ENCODE measurements around the gene TULP4.
A peak's percentile ranks its signal among the peaks of the same experiment; 100 is the strongest.
"Not testable (repeated sequence)": the region's sequence is repeated elsewhere in the genome, so short reads cannot be mapped to it uniquely, and the experiment has no call there.

The TULP4 gene

DNA sequence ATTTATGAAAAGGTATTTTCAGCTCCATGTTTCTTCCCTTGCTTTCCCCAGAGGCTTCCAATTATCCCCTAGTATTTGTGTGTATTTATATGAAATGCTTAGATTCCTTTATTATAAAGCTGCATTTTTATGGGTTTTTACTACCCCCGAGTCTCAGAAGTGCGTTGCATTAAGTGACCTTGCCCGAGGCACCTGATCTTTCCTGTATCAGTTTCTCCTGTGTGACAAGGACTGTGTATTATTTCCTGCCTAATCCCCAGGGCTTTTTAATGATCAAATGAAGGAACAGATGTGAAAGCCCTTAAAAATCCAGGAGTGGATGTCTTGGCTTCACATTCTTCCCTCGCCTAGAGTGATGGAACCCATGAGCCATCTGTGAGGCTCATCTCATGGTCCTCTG is 118.8 kb downstream of the TULP4 start:
- no peak for DNase-seq

DNA sequence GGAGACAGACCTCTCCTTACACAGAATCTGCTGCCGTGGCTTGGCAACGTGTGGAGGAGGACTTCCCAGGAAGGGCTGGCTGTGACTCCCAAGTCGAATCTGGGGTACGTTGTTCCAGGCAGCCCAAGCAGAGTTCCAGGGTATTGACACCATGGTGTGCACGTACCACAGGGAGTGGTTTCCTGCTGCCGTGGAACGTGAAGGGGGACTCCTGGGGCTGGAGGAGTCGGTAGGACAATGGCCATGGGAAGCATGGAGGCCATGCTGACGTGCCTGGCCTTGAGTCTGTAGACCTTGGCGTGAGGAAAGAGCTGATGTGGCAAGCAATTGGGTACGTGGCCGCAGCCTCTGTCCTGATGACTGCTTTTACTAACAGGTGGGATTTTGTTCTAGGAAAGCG is 119.3 kb downstream of the TULP4 start:
- no peak for DNase-seq

DNA sequence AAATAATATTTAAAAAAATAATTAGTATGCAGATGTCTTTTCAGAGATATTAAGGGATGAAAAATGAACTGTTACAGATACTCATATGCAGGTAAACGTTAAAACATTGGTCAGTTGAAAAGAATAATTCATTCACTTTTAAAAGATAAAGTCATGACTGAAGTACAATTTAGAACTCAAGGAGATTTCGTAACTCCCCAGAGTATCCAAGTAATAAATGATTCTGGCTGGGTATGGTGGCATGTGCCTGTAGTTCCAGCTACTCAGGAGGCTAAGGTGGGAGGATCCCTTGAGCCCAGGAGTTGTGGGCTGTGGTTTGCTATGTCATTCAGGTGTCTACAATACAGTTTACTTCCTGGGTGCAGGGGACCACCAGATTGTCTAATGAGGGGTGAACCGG is 125.3 kb downstream of the TULP4 start:
- no peak for DNase-seq

DNA sequence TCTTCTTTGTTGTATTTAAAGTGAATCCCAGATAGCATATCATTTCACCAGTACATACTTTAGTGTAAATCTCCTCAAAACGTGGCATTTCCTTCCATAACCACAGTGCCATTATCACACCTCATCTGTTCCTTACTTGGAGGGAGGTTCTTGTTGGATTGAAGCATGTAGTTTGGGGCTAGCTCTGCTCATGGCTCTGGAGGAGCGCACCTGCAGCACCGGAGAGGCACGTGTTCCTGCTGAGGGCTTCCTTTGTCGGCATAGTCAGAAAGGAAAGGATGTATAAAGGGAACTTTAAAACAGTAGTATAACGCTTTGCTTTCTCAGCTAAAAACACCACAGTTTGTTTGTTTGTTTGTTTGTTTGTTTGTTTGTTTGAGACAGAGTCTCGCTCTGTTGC is 126.0 kb downstream of the TULP4 start:
- no peak for DNase-seq

DNA sequence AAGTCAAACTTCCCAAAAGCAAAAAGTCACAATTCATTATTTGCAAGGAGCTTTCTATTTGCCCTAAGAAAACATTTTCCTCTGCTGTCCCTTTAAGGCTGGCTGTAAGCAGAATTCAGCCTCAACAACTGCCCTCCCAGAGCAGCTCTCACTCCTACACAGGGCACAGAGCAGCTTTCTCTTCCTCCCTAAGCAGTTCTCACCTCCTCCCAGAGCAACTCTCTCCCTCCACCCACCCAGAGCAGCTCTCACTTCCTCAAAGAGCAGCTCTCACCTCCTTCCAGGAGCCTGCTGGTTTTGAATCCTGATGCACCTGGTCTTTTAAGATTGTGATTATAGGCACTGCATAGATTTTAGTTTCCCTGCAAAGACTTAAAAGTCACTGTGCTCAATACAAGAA is 127.0 kb downstream of the TULP4 start:
- no peak for DNase-seq

DNA sequence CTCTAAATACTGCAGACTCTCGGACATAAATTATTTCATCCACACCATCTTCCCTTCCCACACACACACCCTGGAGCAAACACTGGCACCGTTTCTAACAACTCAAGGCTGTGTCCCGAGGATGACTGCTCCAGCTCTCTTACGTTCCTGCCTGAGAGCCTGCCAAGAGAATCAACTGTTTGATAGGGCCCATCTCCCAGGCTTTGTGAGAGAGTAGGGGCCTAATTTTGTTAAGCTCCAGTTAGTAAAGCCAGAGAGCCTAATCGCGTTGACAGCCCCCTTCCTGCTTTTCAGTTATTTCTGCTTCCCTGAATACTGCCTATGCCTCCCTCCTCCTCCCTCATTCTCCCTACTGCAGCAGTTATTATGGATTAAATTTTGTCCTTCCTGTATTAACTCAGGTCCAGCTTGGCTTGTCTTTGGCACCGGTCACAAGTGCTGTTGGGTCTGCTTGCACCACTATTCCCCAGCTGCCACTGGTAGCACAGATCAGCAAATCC is 129.5 kb downstream of the TULP4 start:
- DNase-seq, result no peak

DNA sequence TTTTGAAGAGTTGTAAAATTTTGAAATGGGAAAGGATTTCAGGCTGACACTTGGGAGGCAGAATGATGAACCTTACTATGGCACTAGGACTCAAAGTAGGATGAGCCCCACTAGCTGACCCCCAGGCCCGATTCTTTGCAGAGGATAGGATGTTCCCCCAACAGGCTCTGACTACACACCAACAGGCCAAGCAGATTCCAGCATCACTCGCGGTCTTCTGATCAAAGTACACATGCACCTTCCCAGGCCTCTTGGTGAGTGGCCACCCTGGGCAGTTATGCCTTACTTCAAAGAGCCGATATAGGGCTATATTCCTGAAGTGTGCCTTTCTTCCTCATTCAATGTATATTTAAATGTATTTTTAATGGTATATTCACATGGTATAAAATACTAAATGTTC is 130.0 kb downstream of the TULP4 start:
- DNase-seq, result no peak

DNA sequence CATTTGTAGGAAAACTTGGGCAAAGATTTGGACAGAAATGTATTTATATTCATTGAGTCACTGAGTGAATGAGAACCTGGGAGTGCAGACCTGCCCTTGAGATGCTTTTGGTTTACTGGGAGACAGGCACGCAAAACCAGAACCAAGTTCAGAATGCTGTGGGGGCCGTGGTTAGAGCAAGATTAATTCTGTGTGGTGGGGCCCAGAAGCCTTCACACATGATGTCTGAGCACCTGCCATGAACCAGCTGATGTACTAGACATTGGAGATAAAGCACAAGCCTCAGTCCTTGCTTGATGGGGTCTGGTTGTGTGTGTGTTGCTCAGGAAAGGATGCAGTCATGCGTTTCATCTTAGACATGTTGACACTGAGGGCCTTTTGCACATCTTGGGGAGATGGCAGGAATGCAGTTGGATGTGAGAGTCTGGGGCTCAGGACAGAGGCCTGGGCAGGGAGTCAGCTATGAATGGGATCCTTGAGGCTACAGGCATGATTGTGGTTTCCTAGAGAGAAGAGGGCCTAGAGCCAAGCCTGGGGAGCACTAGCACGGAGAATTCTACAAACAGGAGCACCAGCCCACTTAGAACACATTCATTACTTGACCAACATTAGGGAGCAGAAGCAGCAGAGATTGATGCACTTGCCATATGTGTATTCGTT is 133.3 kb downstream of the TULP4 start:
- DNase-seq, result no peak

DNA sequence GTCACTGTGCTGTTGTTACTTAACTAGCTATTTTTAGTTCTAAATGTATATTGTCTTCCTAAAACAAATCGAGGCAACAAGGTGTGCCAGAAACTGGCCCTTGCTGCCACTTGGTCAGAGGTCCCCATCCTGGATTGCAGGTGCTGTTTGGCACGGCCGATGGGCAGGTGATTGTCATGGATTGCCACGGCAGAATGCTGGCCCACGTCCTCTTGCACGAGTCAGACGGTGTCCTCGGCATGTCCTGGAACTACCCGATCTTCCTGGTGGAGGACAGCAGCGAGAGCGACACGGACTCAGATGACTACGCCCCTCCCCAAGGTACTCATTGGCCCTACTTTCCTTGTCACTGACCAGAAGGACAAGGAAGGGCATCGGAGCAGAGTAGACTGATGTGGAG is 136.6 kb downstream of the TULP4 start:
- no peak for DNase-seq

DNA sequence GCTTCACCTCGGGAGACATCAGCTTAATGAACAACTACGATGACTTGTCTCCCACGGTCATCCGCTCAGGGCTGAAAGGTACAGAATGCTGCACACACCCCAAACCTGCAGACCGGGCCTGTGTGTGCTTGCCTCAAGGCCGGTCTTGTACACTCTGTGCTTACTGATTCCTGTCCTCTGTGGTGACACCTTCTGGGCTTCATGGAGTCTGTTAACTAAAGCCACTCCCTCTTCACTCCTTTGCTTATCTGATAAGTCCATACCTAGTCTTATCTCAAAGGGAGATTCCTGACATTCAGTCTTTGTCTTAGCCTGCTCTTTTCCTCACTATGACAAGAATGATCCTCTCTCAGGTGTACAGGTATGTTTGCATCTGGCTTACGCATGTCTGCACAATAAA is 139.9 kb downstream of the TULP4 start:
- no peak for DNase-seq

DNA sequence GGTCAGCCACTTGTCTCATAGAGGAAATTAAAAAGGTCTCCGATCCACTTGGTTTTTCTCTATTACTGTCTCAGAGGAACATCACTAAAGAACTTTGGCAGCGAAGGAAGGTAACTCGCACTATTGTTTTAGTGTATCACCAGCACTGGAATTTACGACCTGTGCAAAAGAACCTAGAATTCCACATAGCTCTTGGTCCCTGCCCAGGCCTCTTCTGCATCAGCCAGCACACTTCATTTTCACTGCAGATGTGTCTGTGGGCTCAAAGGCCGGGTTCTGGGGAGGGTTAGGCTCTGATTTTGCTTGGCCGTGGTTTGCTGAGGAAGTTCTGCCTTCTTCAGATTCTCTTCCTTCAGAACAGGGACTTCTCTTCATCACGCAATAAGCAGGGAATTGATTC is 144.9 kb downstream of the TULP4 start:
- DNase-seq, result no peak

DNA sequence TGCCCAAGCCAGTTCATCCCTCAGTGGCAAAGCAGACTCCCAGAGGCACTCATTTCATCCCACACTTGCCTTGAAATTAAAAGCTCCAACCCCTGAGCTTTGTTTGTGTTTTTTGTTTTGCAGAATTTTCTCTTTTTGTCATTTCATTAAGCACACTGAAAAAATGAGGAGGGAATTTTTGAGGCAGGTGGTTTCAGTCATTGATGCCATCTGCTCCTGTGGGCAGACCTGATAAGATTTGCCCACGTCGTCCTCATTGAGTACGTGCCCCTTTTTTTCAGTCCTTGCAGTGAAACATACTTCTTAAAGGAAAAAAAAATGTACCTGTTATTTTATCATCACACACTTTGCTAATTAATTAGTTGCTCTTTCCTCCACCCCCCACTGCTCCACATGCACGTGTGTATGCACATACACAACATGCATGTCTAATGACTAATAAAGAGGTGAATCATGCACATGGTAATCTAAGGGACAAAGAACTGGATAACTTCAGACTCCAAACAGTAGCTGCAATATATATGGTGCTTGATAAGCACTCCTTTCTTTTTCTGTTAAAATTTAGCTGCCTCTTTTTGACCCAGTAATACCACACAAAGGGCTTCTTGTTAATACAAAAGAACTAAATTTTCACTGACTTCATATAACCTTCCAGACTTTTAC is 145.5 kb downstream of the TULP4 start:
- no peak for DNase-seq

DNA sequence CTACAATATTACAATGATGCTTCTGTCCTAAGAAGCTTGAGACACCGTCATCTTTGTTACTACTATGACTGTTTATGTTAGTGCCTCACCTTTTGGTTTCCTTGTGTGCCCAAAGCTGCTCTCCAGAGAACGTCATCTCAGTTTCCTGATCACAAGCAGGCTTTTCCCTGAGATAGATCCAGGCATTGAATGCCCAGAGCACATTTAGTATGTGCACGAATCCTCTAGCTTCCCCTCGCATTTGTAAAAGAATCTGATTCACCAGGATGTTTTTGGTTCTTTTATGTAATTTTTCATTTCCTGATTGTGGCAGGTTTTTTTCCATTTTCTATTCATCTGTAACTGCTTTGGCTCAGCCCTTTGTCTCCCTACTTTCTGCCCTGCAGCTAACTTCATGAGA is 147.5 kb downstream of the TULP4 start:
- DNase-seq, result no peak

DNA sequence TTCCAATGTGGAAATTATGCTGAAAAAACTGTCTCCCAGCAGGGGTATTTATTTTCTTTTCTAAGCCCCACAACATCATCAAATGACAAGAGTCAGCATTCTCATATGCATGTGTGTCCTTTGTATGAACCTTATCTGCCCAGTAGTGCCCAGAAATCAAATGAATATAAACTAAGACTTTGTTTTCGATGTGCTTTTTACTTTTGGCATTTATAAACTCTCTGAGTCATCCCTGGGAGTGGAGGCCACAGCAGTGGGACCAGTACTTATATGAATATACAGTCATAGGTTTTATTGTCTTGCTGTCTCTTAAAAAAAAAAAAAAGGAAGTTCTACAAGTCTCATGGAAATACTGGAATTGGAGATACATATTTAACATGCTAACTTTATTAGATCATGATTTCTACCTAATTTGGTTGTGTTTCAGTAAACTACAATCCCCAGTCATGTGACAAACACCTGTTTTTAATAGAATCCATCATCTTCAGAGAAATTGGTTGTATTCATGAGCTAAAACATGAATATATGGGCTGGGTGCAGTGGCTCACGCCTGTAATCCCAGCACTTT is 148.4 kb downstream of the TULP4 start:
- DNase-seq, result no peak

DNA sequence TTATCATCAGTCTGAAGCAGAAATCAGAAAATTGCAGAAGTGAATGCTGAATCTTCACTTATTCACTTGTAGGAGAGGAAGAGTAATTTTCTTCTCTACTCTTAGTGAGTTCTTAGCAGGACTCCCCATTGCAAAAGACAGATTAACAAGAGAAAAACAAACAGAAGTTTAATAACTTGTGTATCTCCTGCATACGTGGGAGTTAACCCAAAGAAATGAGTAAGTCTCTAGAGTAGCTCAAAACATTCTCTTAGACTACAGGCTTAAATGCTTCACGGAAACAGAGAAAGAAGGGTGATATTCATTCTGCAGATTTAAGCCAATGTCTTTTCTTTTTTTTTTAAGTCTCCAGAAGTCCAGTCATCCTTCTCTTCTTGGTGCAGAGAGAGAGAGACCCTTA is 149.7 kb downstream of the TULP4 start:
- DNase-seq, result no peak

DNA sequence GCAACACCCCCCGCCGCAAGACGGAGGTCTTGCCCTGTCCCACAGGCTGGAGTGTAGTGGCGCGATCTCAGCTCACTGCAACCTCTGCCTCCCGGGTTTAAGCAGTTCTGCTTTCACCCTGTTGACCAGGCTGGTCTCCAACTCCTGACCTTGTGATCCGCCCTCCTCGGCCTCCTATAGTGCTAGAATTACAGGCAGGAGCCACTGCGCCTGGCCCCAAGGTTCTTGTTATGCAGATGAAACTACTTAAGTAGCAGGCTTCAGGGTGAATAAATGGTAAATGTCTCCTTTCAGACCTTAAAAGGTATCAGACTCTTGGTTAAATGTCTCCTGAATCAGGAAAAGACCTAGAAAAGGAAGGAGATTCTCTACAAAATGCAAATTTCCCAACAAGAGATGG is 152.2 kb downstream of the TULP4 start:
- DNase-seq, result no peak

DNA sequence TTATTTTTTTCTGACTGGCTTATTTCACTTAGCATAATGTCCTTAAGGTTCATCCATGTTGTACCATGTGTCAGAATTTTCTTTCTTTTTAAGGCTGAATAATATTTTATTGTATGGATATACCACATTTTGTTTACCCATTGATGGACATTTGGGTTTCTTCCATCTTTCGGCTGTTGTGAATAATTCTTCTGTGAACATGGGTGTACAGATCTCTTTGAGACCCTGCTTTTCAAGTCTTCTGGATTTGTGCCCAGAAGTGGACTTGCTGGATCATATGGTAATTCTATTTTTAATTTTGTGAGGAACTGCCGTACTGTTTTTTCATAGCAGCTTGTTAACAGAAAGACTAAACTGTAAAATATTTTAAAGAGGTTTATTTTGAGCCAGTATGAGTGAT is 153.0 kb downstream of the TULP4 start:
- DNase-seq, result no peak

DNA sequence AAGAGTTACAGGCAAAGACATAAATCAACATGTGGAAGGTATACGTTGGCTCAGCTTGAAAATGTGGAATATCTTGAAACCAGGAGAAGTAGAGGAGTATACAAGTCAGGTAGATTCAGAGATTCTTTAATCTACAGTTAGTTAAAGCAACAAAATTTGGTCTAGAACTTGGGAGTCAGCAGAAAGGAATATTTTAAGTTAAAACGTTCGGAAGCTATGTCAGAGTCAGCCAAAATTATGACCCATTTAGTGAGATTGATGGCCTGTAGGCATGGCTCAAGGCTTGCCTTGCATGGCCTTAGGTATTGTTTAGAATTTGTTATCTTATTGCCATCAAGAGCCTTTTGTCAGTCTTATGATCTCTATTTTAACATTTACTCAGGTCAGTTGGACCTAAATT is 153.5 kb downstream of the TULP4 start:
- DNase-seq, result no peak

DNA sequence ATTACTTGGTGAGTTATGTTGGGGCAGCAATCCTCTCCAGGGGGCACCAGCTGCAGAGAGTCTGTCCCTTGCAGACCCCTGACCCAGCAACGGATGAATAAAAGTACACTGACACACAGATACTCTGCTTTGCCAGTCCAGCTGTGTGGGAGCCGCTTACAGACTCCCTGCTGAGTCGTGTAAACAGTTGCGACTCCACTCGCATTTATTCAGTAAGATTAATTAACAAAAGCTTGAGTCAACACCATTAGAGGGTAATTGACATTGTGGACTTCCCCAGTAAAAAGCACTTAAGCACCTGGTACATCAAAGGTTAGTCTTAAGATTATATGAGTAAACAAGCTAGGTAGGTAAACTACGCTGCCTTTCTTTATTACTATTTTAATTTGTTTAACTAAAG is 155.7 kb downstream of the TULP4 start:
- peak; percentile 34 to 44 for DNase-seq

DNA sequence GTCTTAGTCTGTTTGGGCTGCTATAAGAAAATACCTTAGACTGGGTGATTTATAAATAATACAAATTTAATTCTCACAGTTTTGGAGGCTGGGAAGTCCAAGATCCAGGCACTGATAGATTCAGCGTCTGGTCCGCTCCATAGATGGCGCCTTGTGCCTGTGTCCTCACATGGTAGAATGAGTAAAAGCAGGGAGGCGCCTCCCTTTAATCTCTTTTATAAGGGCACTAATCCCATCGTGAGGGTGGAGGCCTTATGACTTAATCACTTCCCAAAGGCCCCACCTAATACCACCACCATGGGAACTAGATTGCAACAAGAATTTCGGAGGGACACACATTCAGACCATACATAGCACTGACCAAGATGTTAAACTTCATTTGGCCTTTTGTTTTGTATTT is 156.4 kb downstream of the TULP4 start:
- DNase-seq, result no peak

DNA sequence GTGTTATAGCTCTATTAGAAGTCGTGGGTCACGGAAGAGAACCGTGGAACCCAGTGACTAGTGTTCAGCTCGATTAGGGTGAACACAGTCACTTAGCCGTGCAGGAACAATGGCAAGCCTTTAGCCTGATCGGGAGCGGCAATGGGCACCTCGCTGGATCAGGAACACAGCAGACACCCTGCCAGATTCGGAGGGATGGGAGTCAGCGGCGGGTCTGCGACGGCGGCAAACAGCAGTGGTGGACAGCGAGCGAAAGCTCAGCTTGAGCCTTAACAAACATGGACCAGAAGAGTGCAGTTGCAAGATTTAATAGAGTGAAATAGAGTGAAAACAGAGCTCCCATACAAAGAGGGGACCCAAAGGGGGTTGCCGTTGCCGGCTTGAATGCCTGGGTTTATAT is 157.8 kb downstream of the TULP4 start:
- DNase-seq, result not testable (repeated sequence)

DNA sequence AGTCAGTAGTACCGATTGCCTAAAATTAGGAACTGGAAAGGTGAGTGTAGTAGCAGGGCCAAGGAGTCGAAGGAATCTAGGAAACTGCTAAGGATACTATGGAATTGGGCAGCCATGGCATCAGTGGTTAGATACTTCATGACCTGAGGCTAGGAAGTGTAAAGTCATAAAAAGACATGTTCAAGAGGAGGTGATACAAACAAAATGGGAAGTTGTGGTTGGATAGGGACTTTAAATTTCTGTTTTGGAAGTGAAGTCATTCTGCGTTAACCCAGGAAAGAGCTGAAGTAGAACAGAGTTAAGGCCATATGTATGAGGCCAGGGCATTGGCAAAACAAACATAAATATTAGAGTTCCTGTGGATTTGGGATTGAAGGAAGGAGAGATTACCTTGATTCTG is 159.1 kb downstream of the TULP4 start:
- DNase-seq, result no peak

DNA sequence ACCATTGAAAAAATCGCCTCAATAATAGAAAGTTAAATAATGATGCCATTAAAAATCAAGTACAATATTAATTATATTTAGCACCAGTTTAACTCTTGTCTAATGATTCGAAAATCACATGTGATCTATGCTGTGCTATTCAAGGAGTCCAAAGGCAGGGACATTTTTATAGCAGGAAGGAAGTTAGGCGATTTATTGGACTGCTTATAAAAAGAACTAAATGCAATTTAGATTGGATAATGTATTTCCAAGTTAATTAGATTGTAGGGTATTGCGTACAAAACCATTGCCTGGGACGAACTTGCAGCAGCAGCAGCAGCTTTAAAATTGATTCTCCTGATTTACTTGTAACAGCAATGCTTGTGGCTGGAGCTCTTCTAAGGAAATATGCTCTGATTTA is 160.2 kb downstream of the TULP4 start:
- DNase-seq, result no peak

DNA sequence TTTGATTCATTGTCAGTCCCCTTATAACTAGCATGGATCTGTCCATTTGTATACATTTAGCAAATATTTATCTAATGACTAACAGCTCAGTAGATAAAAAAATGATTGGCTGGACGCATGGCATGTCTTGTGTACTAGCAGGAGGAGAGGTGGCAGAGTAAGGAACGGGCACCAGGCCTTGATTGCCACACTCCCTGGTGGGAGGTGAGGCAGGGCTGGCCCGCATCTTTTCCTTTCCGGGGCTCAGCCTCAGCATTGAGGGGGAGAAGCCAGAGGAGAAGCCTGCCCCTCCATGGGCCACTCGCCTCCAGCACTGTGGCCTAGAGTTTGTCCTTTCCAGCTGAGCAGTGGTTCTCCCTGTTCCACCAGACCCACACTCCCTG is 162.7 kb downstream of the TULP4 start:
- DNase-seq, result no peak

Measured in NCI-H187 (cell line).